Fibroblast of mammary gland (primary cell): Measurements from ENCODE around the gene PDE3B.
"Not testable (repeated sequence)": the region's sequence is repeated elsewhere in the genome, so short reads cannot be mapped to it uniquely, and the experiment has no call there.

Source experiments
- DNase-seq: peaks from one replicate; pipeline ENCODE4 v3.0.0-alpha.2; 2010; ENCODE audit warnings: low read depth
- H3K4me3 ChIP-seq: 2 replicates; pipeline ENCODE4 v1.5.1; 2011; ENCODE audit warnings: low read depth, mild to moderate bottlenecking, low read length, moderate library complexity; ENCODE audit not compliant: control insufficient read depth
- TF ChIP-seq, protein P1 (sequence below): conservative IDR thresholded peaks from 2 replicates; pipeline ENCODE4 v1.5.1; 2011; ENCODE audit warnings: low read depth, low read length, inconsistent platforms; ENCODE audit not compliant: control insufficient read depth, insufficient read depth

The PDE3B gene

DNA sequence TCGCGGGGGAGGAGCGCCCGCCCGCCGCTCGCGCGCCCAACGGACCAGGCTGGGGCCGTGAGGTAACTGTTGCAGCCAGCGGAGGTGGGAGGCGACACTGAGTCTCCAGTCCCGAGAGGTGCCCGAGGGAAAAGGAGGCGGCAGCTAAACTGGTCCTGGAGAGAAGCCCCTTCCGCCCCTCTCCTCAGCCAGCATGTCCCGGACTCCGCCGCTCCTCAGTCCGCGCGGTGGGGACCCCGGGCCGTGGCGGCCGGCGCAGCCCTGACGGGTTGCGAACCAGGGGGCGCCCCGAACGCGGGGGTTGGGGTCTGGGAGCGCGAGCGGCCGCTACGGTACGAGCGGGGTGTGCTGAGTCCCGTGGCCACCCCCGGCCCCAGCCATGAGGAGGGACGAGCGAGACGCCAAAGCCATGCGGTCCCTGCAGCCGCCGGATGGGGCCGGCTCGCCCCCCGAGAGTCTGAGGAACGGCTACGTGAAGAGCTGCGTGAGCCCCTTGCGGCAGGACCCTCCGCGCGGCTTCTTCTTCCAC lies at the start of gene PDE3B:
Gene PDE3B, plus strand, starts transcription at position 108 of the 529 bp plus-strand sequence. Its CDS starts 272 bp downstream, at position 380.
- H3K4me3 ChIP-seq: peak within 1 kb of the TSS; percentile 51
- TF ChIP-seq, protein P1, sequence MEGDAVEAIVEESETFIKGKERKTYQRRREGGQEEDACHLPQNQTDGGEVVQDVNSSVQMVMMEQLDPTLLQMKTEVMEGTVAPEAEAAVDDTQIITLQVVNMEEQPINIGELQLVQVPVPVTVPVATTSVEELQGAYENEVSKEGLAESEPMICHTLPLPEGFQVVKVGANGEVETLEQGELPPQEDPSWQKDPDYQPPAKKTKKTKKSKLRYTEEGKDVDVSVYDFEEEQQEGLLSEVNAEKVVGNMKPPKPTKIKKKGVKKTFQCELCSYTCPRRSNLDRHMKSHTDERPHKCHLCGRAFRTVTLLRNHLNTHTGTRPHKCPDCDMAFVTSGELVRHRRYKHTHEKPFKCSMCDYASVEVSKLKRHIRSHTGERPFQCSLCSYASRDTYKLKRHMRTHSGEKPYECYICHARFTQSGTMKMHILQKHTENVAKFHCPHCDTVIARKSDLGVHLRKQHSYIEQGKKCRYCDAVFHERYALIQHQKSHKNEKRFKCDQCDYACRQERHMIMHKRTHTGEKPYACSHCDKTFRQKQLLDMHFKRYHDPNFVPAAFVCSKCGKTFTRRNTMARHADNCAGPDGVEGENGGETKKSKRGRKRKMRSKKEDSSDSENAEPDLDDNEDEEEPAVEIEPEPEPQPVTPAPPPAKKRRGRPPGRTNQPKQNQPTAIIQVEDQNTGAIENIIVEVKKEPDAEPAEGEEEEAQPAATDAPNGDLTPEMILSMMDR: no peak
- DNase-seq: peak; percentile 12

- not testable (repeated sequence) for H3K4me3 ChIP-seq, DNase-seq
These were observed 48.3 kb upstream of the PDE3B start for GRCh38 chr11:14595261-14595660.

GRCh38 chr11:14607713-14608112 lies 35.9 kb upstream of the PDE3B start:
- no peak for DNase-seq
- TF ChIP-seq, protein P1: no peak
- no peak overlapping the region for H3K4me3 ChIP-seq

DNA sequence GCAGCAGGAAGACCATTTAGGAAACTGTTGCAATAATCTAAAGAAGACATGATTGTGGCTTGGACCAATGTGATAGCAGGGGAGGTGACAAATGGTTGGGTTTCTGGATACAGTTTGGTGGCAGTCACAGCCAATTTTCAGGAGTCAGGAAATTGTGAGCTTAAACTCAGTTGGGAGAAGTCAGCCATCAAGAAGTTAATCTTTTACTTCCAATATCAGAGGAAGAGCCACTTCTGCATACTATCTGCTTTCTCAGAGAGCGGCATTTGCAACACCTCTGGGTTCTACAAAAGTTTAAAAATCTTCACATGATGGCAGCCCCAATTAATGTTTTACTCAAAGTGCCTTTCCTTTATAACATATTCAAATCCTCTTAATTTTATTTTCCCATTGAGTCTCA lies 33.7 kb upstream of the PDE3B start:
- DNase-seq: no peak
- TF ChIP-seq, protein P1: no peak
- no peak overlapping the region for H3K4me3 ChIP-seq

DNA sequence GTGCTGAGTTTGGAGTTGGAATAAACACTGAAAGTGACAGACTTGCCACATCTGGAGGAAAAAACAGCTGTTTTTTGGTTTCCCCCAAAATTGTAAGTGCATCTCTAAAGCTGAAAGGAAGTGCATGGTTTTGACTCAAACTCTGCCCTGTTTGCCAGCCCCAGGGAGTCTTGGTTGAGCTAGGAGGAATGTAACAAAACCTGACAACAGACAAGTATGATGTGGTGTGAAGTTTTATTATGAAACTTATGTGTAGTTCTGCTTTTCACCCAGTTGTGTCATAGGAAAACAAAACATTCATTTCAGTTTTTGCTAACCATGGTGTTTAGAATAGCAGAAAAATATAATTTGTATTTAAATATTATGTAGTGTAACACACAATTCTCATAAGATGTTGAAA lies 31.7 kb upstream of the PDE3B start:
- no peak for DNase-seq
- H3K4me3 ChIP-seq: no peak overlapping the region
- TF ChIP-seq, protein P1: no peak

DNA sequence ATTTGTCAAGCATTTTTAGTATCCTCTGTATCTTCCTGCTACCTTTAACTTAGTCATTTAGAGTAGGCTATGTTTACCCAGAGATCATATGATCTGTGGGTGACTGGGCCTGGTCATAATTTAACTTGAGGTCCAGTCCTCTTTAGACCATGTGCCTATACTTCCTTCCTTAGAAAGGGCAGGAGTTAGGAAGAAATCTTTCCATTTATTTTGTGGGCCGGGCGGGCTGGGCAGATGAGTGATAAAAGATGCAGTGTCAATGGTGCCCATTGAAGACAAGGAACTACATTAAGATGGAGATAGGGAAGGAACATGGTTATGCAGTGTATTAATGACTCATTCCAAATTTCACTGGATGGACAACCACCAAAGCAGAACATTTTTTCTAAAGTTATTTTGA lies 30.9 kb upstream of the PDE3B start:
- DNase-seq: no peak
- no peak overlapping the region for H3K4me3 ChIP-seq
- TF ChIP-seq, protein P1: no peak

DNA sequence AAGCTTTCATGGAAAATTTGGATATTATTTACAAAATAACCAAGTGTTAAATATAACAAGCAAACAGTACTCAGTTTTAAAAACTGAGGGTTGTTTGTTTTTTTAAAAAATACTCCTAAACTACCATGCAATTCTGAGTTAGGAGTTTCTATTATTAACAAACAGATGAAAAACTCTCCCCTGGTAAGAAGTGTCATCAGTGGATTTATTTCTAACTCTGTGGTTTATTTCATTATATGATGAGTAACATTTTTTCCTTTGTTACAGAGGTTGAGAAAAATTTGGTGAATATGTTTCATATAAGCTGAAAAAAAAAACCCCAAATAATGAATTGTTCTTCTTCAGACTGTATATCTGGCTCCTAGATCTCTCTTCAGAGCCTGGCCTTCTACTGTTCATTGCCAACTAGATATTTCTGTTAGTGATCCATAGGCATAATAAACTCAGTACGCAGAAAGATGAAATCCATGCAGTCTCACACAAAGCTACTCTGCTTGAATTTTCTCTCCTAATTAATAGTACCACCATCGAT lies 29.4 kb upstream of the PDE3B start:
- H3K4me3 ChIP-seq: no peak overlapping the region
- TF ChIP-seq, protein P1: no peak
- DNase-seq: no peak
